Tibial nerve (tissue), 4 donors: ENCODE results near the gene VN1R5.

Experiments used
- EP300 ChIP-seq, 2 donors: sonication (generic); formaldehyde crosslinking; IDR thresholded peaks; one replicate each; pipeline ENCODE4 v1.6.1; 2017; ENCODE audit warnings: antibody characterized with exemption in 2 of 2, mild to moderate bottlenecking in 1 of 2
- POLR2A ChIP-seq, 2 donors: fragments of 450-650 bp; IDR thresholded peaks; one replicate each; pipeline ENCODE4 v1.6.1; 2017; ENCODE audit warnings: antibody characterized with exemption in 2 of 2, mild to moderate bottlenecking in 2 of 2, moderate library complexity in 2 of 2
- TF ChIP-seq, protein P1 (sequence below), 5 experiments: fragments of 200-600 bp in 3 of 5; fragments of 450-650 bp in 2 of 5; sonication (generic) in 3 of 5; IDR thresholded peaks; one replicate each; pipeline ENCODE4 v1.5.1; 2016 to 2019; ENCODE audit warnings: antibody characterized with exemption in 5 of 5, mild to moderate bottlenecking in 3 of 5, moderate library complexity in 2 of 5

DNA sequence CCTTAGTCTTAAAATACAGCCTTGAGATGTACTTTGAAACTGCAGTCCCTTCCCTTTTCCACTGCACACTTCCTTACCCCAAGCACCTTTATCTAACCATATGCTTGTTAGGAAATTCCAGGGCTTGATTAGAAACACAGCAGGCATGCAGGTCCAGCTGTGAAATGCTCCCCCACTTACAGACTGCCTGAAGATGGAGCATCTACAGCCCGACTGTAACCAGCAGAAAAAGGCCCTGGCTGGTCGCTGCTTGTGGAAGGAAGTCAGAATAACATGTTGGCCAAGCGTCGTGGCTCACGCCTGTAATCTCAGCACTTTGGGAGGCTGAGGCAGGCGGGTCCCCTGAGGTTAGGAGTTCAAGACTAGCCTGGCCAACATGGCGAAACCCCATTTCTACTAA is 37.2 kb downstream of the VN1R5 start:
- TF ChIP-seq, protein P1, sequence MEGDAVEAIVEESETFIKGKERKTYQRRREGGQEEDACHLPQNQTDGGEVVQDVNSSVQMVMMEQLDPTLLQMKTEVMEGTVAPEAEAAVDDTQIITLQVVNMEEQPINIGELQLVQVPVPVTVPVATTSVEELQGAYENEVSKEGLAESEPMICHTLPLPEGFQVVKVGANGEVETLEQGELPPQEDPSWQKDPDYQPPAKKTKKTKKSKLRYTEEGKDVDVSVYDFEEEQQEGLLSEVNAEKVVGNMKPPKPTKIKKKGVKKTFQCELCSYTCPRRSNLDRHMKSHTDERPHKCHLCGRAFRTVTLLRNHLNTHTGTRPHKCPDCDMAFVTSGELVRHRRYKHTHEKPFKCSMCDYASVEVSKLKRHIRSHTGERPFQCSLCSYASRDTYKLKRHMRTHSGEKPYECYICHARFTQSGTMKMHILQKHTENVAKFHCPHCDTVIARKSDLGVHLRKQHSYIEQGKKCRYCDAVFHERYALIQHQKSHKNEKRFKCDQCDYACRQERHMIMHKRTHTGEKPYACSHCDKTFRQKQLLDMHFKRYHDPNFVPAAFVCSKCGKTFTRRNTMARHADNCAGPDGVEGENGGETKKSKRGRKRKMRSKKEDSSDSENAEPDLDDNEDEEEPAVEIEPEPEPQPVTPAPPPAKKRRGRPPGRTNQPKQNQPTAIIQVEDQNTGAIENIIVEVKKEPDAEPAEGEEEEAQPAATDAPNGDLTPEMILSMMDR (IDR thresholded peaks at IDR 0.05) = no peak
- no peak for TF ChIP-seq POLR2A (IDR thresholded peaks at IDR 0.05)
- no peak for TF ChIP-seq EP300 (IDR thresholded peaks at IDR 0.05)
